ENCODE measurements around the gene RTP1.

- TF ChIP-seq YY1 (IDR thresholded peaks at IDR 0.05; ENCODE audit: insufficient read depth, insufficient read length), result no peak
- TF ChIP-seq ZNF274 (IDR thresholded peaks at IDR 0.05; ENCODE audit: low read depth, low read length), result no peak
Observed at GRCh38 chr3:187215460-187215859, 18.2 kb downstream of the RTP1 start.
